Neural cell (in vitro differentiated cells): Measurements from ENCODE around the gene SERPINI2. TPM values are rescaled to one million over a fixed set of nuclear protein-coding genes. Genes with fewer than 3 reads are reported as not detected.

ENCODE experiments used
- H2AFZ ChIP-seq: fragments of 200-600, 300-800 bp; sonication (generic), shearing (Covaris generic); 2 replicates; pipeline ENCODE4 v1.6.0; 2014; ENCODE audit warnings: low read depth, mild to moderate bottlenecking, antibody characterized with exemption, low read length, moderate library complexity
- H3F3A ChIP-seq: fragments of 200-600 bp; shearing (Covaris generic); 2 replicates; pipeline ENCODE4 v1.6.1; 2016; ENCODE audit warnings: mild to moderate bottlenecking, moderate library complexity, mixed read lengths, antibody characterized with exemption, low read length; ENCODE audit not compliant: insufficient read depth, poor library complexity, severe bottlenecking
- H3K27ac ChIP-seq: fragments of 200-600, 300-800 bp; sonication (generic), shearing (Covaris generic); 2 replicates; pipeline ENCODE4 v1.5.1; 2014; ENCODE audit warnings: mild to moderate bottlenecking, low read length, moderate library complexity
- H3K27me3 ChIP-seq: fragments of 300-800, 200-600 bp; sonication (generic), shearing (Covaris generic); 2 replicates; pipeline ENCODE4 v1.6.0; 2014; ENCODE audit warnings: mild to moderate bottlenecking, low read depth, low read length, moderate library complexity; ENCODE audit not compliant: insufficient read depth
- H3K36me3 ChIP-seq: fragments of 300-800, 200-600 bp; sonication (generic), shearing (Covaris generic); 2 replicates; pipeline ENCODE4 v1.5.1; 2014; ENCODE audit warnings: mild to moderate bottlenecking, antibody characterized with exemption, low read length, moderate library complexity; ENCODE audit not compliant: insufficient read depth
- H3K4me2 ChIP-seq: fragments of 300-800, 200-600 bp; sonication (generic), shearing (Covaris generic); 2 replicates; pipeline ENCODE4 v1.6.0; 2014; ENCODE audit warnings: mild to moderate bottlenecking, low read length
- H3K4me3 ChIP-seq: fragments of 300-800, 200-600 bp; sonication (generic), shearing (Covaris generic); 2 replicates; pipeline ENCODE4 v1.5.1; 2014; ENCODE audit warnings: mild to moderate bottlenecking, low read length, moderate library complexity
- H3K79me2 ChIP-seq: fragments of 200-600 bp; shearing (Covaris generic); replicated peaks from 2 replicates; pipeline ENCODE4 v1.6.0; 2014; ENCODE audit warnings: mild to moderate bottlenecking, low read length, moderate library complexity; ENCODE audit not compliant: insufficient read depth
- H3K9ac ChIP-seq: fragments of 300-800, 200-600 bp; sonication (generic), shearing (Covaris generic); 2 replicates; pipeline ENCODE4 v1.6.1; 2016; ENCODE audit warnings: mild to moderate bottlenecking, low read length, mixed read lengths
- H3K9me2 ChIP-seq: fragments of 200-600 bp; shearing (Covaris generic); 2 replicates; pipeline ENCODE4 v1.6.1; 2016; ENCODE audit warnings: mild to moderate bottlenecking, low read length, mixed read lengths; ENCODE audit not compliant: insufficient read depth
- H3K9me3 ChIP-seq: fragments of 200-600, 300-800 bp; sonication (generic), shearing (Covaris generic); 2 replicates; pipeline ENCODE4 v1.6.1; 2016; ENCODE audit warnings: mild to moderate bottlenecking, mixed run types, low read length, moderate library complexity, mixed read lengths
- H4K20me1 ChIP-seq: fragments of 200-600 bp; shearing (Covaris generic); 2 replicates; pipeline ENCODE4 v1.6.1; 2016; ENCODE audit warnings: mild to moderate bottlenecking, mixed run types; ENCODE audit not compliant: insufficient read depth
- CTCF ChIP-seq: fragments of 450-650 bp; IDR thresholded peaks from 2 replicates; pipeline ENCODE4 v1.5.1; 2014; ENCODE audit warnings: antibody characterized with exemption, mild to moderate bottlenecking, moderate library complexity; ENCODE audit not compliant: poor library complexity, severe bottlenecking
- EP300 ChIP-seq: fragments of 450-650 bp; conservative IDR thresholded peaks from 2 replicates; pipeline ENCODE4 v1.6.1; 2014; ENCODE audit warnings: antibody characterized with exemption, mild to moderate bottlenecking, moderate library complexity; ENCODE audit not compliant: poor library complexity, severe bottlenecking
- EZH2 ChIP-seq: fragments of 200-600, 300-800 bp; shearing (Covaris generic), sonication (generic); IDR thresholded peaks from 2 replicates; pipeline ENCODE4 v1.6.1; 2014; ENCODE audit warnings: antibody characterized with exemption, low read length, borderline replicate concordance, mild to moderate bottlenecking; ENCODE audit not compliant: insufficient read depth, poor library complexity, severe bottlenecking
- MXI1 ChIP-seq: fragments of 450-650 bp; conservative IDR thresholded peaks from 2 replicates; pipeline ENCODE4 v1.6.1; 2014; ENCODE audit warnings: antibody characterized with exemption, mild to moderate bottlenecking; ENCODE audit not compliant: poor library complexity, severe bottlenecking
- POLR2AphosphoS5 ChIP-seq: IDR thresholded peaks from 2 replicates; pipeline ENCODE4 v1.6.1; 2012
- RAD21 ChIP-seq: fragments of 450-650 bp; conservative IDR thresholded peaks from 2 replicates; pipeline ENCODE4 v1.6.1; 2014; ENCODE audit warnings: antibody characterized with exemption, mild to moderate bottlenecking, moderate library complexity
- REST ChIP-seq: IDR thresholded peaks from 2 replicates; pipeline ENCODE4 v1.6.1; 2012; ENCODE audit warnings: borderline replicate concordance
- SMC3 ChIP-seq: fragments of 450-650 bp; conservative IDR thresholded peaks from 2 replicates; pipeline ENCODE4 v1.6.1; 2014; ENCODE audit warnings: antibody characterized with exemption, mild to moderate bottlenecking, moderate library complexity; ENCODE audit not compliant: poor library complexity
- TAF1 ChIP-seq: IDR thresholded peaks from 2 replicates; pipeline ENCODE4 v1.6.1; 2012; ENCODE audit warnings: low read depth
- polyA plus RNA-seq: library from polyadenylated mRNA; depleted of rRNA; stranded (reverse); fragments of >200 nt; gene quantifications from 2 replicates; pipeline ENCODE4 v1.2.3, GENCODE V29; 2014

SERPINI2 gene
- polyA plus RNA-seq, 1 donor from 2014 or later = 1.7 TPM

GRCh38 chr3:167396075-167396474, 77.8 kb downstream of the SERPINI2 start:
- Histone ChIP-seq H4K20me1 (no peaks in the 10 kb centered on the region), H3K27ac (no peak overlapping the region), H3K9ac (no peak overlapping the region), H3K4me3 (no peak overlapping the region), H3K79me2 (no peaks in the 10 kb centered on the region), H3K9me3 (no peaks in the 10 kb centered on the region), H3K36me3 (no peaks in the 10 kb centered on the region), H3K27me3 (no peaks in the 10 kb centered on the region), H3K4me2 (no peak overlapping the region), H3K9me2 (no peaks in the 10 kb centered on the region), H2AFZ (no peak overlapping the region), H3F3A (no peaks in the 10 kb centered on the region)
- TF ChIP-seq EZH2 = no peak

- no peaks in the 10 kb centered on the region for H3K9me3 ChIP-seq
Observed at GRCh38 chr3:167394003-167394402, 79.8 kb downstream of the SERPINI2 start.

More at GRCh38 chr3:167394003-167394402, 79.8 kb downstream of the SERPINI2 start:
- Histone ChIP-seq H3K79me2 (no peaks in the 10 kb centered on the region), H3K9me2 (no peaks in the 10 kb centered on the region), H3K36me3 (no peaks in the 10 kb centered on the region), H3F3A (no peaks in the 10 kb centered on the region), H3K4me3 (no peak overlapping the region), H3K9ac (no peak overlapping the region), H3K4me2 (no peak overlapping the region), H3K27me3 (no peaks in the 10 kb centered on the region), H2AFZ (no peak overlapping the region), H3K27ac (no peak overlapping the region), H4K20me1 (no peaks in the 10 kb centered on the region)
- TF ChIP-seq SMC3 = peak; percentile 62
- TF ChIP-seq POLR2AphosphoS5 = no peak
- no peak for TF ChIP-seq MXI1
- no peak for TF ChIP-seq REST
- no peak for TF ChIP-seq EZH2
- peak; percentile 54 for TF ChIP-seq RAD21
- peak; percentile 45 for TF ChIP-seq CTCF
- no peak for TF ChIP-seq TAF1
- no peak for TF ChIP-seq EP300

Other genes starting within 250 kb of the SERPINI2 start
- 2.7 TPM in 2 replicates for gene ZBBX, start 93.7 kb downstream of the SERPINI2 start, polyA plus RNA-seq
- 0.56 and 1.1 TPM in 2 replicates for gene WDR49, start 179.9 kb upstream of the SERPINI2 start, polyA plus RNA-seq